ENCODE results near the gene FLRT1. TPM values are rescaled to one million over a fixed set of nuclear protein-coding genes. Genes with fewer than 3 reads are reported as not detected.

FLRT1 gene
- total RNA-seq, 1 donor = under 0.01 TPM

- no peak overlapping the region for H2AFZ ChIP-seq (ENCODE audit: low read length)
- peak overlapping the region; percentile 72 for H3K4me3 ChIP-seq (ENCODE audit: insufficient read depth, low read length)
- no peak for TF ChIP-seq CTCF (IDR thresholded peaks at IDR 0.05; ENCODE audit: extremely low read depth, low read depth, low read length)
- no peaks in the 10 kb centered on the region for H3K9me3 ChIP-seq (ENCODE audit: low read depth, low read length)
- peaks cover 10% of the 10 kb centered on the region for H3K4me1 ChIP-seq (ENCODE audit: insufficient read depth, low read length)
- peak overlapping the region; percentile 91 for H3K4me2 ChIP-seq (ENCODE audit: insufficient read depth, low read length)
- H3K36me3 ChIP-seq (ENCODE audit: insufficient read depth, low read length) = no peaks in the 10 kb centered on the region
- peaks cover 7% of the 10 kb centered on the region for H4K20me1 ChIP-seq (ENCODE audit: insufficient read depth, low read length)
- DNase-seq (ENCODE audit: insufficient read length, low spot score, missing footprints) = no peak
- H3K27me3 ChIP-seq (ENCODE audit: insufficient read depth, low read length) = peaks cover 6% of the 10 kb centered on the region
- no peaks in the 10 kb centered on the region for H3K79me2 ChIP-seq (ENCODE audit: insufficient read depth, low read length)
- no peak overlapping the region for H3K27ac ChIP-seq (ENCODE audit: low read depth, low read length)
Observed at GRCh38 chr11:64060263-64060860, 24.6 kb downstream of the FLRT1 start.

GRCh38 chr11:64060861-64061444 is 25.2 kb downstream of the FLRT1 start:
- Histone ChIP-seq H3K4me1 (ENCODE audit: insufficient read depth, low read length) (peaks cover 10% of the 10 kb centered on the region), H3K9me3 (ENCODE audit: low read depth, low read length) (no peaks in the 10 kb centered on the region), H3K79me2 (ENCODE audit: insufficient read depth, low read length) (no peaks in the 10 kb centered on the region), H3K27ac (ENCODE audit: low read depth, low read length) (no peak overlapping the region), H4K20me1 (ENCODE audit: insufficient read depth, low read length) (peaks cover 7% of the 10 kb centered on the region), H3K4me2 (ENCODE audit: insufficient read depth, low read length) (peak overlapping the region; percentile 91), H3K36me3 (ENCODE audit: insufficient read depth, low read length) (no peaks in the 10 kb centered on the region), H3K27me3 (ENCODE audit: insufficient read depth, low read length) (peaks cover 6% of the 10 kb centered on the region), H2AFZ (ENCODE audit: low read length) (peak overlapping the region; percentile 93), H3K4me3 (ENCODE audit: insufficient read depth, low read length) (peak overlapping the region; percentile 72)
- DNase-seq (ENCODE audit: insufficient read length, low spot score, missing footprints) = peak; percentile 98
- no peak for TF ChIP-seq CTCF (IDR thresholded peaks at IDR 0.05; ENCODE audit: extremely low read depth, low read depth, low read length)

- no peak for TF ChIP-seq CTCF (IDR thresholded peaks at IDR 0.05; ENCODE audit: extremely low read depth, low read depth, low read length)
- no peak for DNase-seq (ENCODE audit: insufficient read length, low spot score, missing footprints)
Observed at GRCh38 chr11:64062185-64063039, 26.7 kb downstream of the FLRT1 start.

GRCh38 chr11:64063777-64064176 is 28.0 kb downstream of the FLRT1 start:
- Histone ChIP-seq H2AFZ (ENCODE audit: low read length) (no peak overlapping the region), H3K4me2 (ENCODE audit: insufficient read depth, low read length) (no peak overlapping the region), H3K36me3 (ENCODE audit: insufficient read depth, low read length) (no peaks in the 10 kb centered on the region), H3K79me2 (ENCODE audit: insufficient read depth, low read length) (no peaks in the 10 kb centered on the region), H3K9me3 (ENCODE audit: low read depth, low read length) (no peaks in the 10 kb centered on the region), H4K20me1 (ENCODE audit: insufficient read depth, low read length) (peaks cover 3% of the 10 kb centered on the region), H3K27me3 (ENCODE audit: insufficient read depth, low read length) (peaks cover 6% of the 10 kb centered on the region), H3K27ac (ENCODE audit: low read depth, low read length) (no peak overlapping the region), H3K4me3 (ENCODE audit: insufficient read depth, low read length) (no peak overlapping the region), H3K4me1 (ENCODE audit: insufficient read depth, low read length) (peaks cover 4% of the 10 kb centered on the region)
- no peak for DNase-seq (ENCODE audit: insufficient read length, low spot score, missing footprints)
- no peak for TF ChIP-seq CTCF (IDR thresholded peaks at IDR 0.05; ENCODE audit: extremely low read depth, low read depth, low read length)

More at GRCh38 chr11:64062185-64063039, 26.7 kb downstream of the FLRT1 start:
- peaks cover 6% of the 10 kb centered on the region for H3K27me3 ChIP-seq (ENCODE audit: insufficient read depth, low read length)
- H3K79me2 ChIP-seq (ENCODE audit: insufficient read depth, low read length) = no peaks in the 10 kb centered on the region
- H3K27ac ChIP-seq (ENCODE audit: low read depth, low read length) = no peak overlapping the region
- peaks cover 7% of the 10 kb centered on the region for H4K20me1 ChIP-seq (ENCODE audit: insufficient read depth, low read length)
- peaks cover 10% of the 10 kb centered on the region for H3K4me1 ChIP-seq (ENCODE audit: insufficient read depth, low read length)
- no peak overlapping the region for H2AFZ ChIP-seq (ENCODE audit: low read length)
- H3K4me3 ChIP-seq (ENCODE audit: insufficient read depth, low read length) = no peak overlapping the region
- no peaks in the 10 kb centered on the region for H3K9me3 ChIP-seq (ENCODE audit: low read depth, low read length)
- no peak overlapping the region for H3K4me2 ChIP-seq (ENCODE audit: insufficient read depth, low read length)
- no peaks in the 10 kb centered on the region for H3K36me3 ChIP-seq (ENCODE audit: insufficient read depth, low read length)
